ENCODE data around the gene LCP1.

Gene LCP1

DNA sequence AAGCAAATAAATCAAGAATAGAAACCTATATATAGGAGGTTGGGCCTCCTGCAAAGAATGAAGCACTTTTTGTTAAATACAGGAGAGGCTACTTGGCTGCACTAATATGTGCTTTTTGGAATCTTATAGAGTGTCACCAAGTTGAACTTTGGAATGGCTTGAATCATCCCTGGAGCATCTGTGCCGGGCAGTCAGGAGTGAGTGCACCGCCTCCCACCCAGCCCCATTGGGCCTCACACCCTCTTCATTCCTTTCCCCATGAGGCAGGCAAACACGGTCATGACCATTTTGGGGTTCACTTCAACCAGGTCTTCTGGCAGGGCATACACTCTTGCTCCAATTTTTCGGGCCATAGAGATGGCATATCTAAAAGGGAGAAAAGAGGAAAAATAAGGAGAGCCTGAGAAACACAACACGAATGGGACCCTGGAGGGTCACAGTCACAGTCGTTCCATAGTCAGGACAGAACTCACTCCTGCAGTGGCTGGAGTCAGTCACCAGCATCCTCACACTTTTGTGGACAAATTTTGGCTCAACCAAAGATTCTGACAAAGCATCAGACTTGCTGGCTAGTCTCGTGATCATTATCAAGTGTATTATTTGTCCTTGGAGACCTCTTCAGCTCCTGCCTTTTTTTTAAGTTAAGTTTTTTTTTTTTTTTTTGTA is 54.5 kb downstream of the LCP1 start:
- no peak overlapping the region for H3K27ac ChIP-seq
- TF ChIP-seq, protein P1, sequence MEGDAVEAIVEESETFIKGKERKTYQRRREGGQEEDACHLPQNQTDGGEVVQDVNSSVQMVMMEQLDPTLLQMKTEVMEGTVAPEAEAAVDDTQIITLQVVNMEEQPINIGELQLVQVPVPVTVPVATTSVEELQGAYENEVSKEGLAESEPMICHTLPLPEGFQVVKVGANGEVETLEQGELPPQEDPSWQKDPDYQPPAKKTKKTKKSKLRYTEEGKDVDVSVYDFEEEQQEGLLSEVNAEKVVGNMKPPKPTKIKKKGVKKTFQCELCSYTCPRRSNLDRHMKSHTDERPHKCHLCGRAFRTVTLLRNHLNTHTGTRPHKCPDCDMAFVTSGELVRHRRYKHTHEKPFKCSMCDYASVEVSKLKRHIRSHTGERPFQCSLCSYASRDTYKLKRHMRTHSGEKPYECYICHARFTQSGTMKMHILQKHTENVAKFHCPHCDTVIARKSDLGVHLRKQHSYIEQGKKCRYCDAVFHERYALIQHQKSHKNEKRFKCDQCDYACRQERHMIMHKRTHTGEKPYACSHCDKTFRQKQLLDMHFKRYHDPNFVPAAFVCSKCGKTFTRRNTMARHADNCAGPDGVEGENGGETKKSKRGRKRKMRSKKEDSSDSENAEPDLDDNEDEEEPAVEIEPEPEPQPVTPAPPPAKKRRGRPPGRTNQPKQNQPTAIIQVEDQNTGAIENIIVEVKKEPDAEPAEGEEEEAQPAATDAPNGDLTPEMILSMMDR (IDR thresholded peaks at IDR 0.05): no peak
- no peak for TF ChIP-seq ZFX (IDR thresholded peaks at IDR 0.05; ENCODE audit: borderline replicate concordance)

DNA sequence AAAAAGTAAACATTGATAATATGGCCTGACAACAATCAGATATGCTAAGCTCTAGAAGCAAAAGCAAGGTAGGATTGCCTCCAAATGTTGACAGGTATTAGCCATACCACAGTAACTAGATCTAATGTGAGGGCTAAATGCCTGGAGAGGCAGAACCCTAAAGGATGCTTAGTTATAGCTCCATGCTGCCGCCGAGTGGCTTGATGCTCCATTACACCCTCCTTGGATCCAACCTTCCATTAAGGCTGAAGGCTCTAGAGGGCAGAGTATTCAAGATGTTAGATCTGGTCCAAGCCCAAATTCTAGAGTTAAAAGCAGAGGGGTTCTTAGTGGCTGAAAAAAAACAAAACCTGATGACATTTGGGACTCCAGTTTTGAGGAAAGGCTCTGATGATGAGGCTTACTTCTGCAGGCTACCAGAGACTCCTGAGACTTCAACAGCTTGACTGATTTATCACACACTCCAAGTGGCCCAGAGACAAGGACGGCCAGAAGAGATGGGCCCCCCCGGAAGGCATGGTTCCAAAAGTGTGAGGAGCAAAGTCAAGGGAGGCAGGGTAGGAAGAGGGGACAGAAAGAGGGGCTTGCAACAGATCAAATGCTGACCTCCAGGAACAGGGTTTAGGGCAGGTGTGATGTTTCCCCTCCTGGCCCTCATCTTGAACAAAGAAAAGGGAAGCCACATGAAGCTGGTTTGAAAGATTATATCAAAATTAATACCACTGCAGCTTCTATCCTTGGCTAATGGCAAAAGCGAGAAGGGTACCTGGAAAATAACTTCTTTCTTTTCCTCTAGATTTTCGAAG is 55.2 kb downstream of the LCP1 start:
- TF ChIP-seq, protein P1 (IDR thresholded peaks at IDR 0.05): peak; percentile 94
- TF ChIP-seq ZFX (IDR thresholded peaks at IDR 0.05; ENCODE audit: borderline replicate concordance): no peak
- H3K27ac ChIP-seq: no peak overlapping the region

DNA sequence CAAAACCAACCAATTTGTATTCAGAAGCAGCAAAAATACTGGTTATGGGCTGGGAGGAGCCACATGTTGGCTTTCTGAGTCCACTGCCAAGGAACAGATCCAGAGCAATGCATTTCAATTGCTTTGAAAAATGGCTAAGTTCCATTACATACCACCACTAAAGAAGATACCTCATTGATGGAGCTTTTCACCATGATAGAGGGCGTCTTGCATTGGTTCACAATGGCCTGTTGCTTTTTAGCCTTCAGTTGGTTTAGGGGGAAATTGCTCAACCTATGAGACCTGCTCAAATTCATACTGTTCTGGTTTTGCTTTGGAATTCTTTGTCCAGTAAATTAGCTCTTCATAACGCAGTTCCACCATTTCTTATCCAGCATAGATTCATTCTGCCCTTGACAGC is 55.9 kb downstream of the LCP1 start:
- no peak overlapping the region; the same call in 1 of the 2 replicates for H3K27ac ChIP-seq
- TF ChIP-seq, protein P1 (IDR thresholded peaks at IDR 0.05): no peak
- no peak for TF ChIP-seq ZFX (IDR thresholded peaks at IDR 0.05; ENCODE audit: borderline replicate concordance)

DNA sequence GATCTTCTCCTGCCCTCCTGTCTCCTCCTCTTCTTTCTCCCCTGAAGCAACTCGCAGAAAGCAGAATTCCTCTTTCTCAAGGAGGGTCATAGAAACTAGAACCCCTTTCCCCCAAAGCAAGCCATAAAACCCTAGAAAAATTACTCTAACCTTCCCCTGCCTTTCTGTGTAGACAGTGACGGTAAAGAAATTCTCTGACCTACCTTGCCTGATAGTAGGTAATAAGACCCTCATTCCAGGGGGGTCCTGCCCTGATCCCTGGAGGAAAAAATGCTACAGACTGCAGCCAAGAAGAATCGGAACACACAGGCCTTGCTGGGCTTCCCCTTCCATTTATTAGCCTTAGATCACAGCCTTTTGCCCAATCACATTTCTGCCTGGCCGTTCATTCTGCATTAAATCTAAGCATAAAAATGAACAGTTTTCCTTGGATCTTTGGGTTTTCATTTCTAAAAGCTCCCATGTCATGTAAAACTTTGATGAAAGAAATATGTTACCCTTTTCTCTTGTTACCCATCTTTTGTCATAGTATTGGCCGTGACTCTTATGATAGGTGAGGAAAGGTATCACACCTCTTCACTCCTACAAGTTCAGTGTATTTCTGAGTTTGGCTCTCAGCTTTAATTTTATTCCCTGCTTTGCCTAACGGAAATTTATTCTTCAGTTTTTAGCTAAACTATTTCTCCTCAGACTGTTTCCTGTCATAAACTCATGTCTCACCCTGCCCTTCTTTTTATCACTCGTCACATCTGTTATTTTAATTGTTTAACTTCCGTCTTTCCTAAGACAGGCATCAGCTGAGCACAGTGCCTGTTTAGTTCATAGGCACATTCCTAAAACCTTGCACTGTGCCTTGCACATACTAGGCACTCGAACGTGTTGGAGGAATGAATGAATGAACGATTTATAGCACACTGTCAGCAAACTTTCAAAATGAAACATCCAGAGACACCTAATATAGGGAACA is 56.7 kb downstream of the LCP1 start:
- TF ChIP-seq, protein P1 (IDR thresholded peaks at IDR 0.05): no peak
- no peak for TF ChIP-seq ZFX (IDR thresholded peaks at IDR 0.05; ENCODE audit: borderline replicate concordance)
- H3K27ac ChIP-seq: no peak overlapping the region; the same call in 1 of the 2 replicates

DNA sequence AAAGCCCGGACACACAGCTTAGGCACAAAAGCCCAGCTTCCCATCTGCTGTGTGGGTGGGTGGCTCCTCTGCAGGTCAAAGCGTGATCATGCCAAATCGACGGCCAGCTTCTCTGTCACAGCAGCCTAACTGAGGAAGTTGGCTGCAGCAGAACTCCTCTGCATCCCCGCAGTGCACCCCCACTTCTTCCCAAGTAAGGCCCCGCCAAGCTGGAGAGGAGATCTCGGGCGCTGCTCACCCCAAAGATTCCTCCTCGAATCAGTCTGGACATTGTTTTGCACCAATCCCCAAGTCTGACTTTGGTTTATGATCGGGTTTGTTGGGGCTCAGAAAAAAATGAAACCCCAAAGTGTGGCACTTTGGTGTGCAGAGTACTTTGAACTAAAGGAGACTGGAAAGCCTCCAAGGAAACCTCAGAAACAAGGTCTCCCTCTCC is 57.4 kb downstream of the LCP1 start:
- no peak overlapping the region for H3K27ac ChIP-seq
- TF ChIP-seq, protein P1 (IDR thresholded peaks at IDR 0.05): no peak
- no peak for TF ChIP-seq ZFX (IDR thresholded peaks at IDR 0.05; ENCODE audit: borderline replicate concordance)

DNA sequence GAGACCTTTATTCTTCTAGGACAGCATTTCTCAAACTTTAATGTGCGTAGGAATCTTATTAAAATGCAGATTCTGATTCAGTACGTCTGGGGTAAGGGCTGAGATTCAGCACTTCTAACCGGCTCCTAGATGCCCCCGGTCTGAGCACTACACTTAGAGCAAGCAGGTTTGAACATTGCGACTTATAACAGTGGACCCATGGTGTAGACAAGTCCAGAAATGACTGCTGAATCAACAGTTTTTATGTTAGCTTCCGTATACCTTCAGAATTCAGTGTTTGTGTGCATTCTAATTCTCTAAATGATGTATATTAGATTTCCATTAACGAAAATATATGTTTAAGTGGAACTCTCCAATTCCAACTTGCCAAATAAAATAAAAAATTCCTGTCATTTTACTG is 59.7 kb downstream of the LCP1 start:
- TF ChIP-seq ZFX (IDR thresholded peaks at IDR 0.05; ENCODE audit: borderline replicate concordance): no peak
- TF ChIP-seq, protein P1 (IDR thresholded peaks at IDR 0.05): no peak
- H3K27ac ChIP-seq: peak overlapping the region; percentile 42

Measured in 22Rv1 (cell line).